PFSK-1 (cell line): Measurements from ENCODE around the gene GPR17.

ENCODE experiments used
- FOXP2 ChIP-seq: optimal IDR thresholded peaks from 2 replicates; pipeline ENCODE3; 2011; ENCODE audit warnings: borderline replicate concordance, control low read depth, inconsistent platforms; ENCODE audit not compliant: insufficient read depth; ENCODE audit errors: extremely low read length, extremely low read depth
- POLR2AphosphoS5 ChIP-seq: IDR thresholded peaks from 2 replicates; pipeline ENCODE4 v1.6.1; 2012; ENCODE audit warnings: low read depth, mild to moderate bottlenecking, control low read depth, low read length, moderate library complexity
- SIN3A ChIP-seq: IDR thresholded peaks from 2 replicates; pipeline ENCODE4 v1.6.1; 2012; ENCODE audit warnings: mild to moderate bottlenecking, low read length, moderate library complexity, borderline replicate concordance; ENCODE audit not compliant: insufficient read depth
- TAF1 ChIP-seq: IDR thresholded peaks from 2 replicates; pipeline ENCODE4 v1.6.1; 2012; ENCODE audit warnings: low read length, control low read depth, borderline replicate concordance; ENCODE audit not compliant: insufficient read depth
- TF ChIP-seq, protein P1 (sequence below), 2 experiments: IDR thresholded peaks; 2 replicates each; pipeline versions ENCODE4 v1.6.1 to v1.8.0; 2011 to 2012; ENCODE audit warnings: low read depth in 2 of 2, low read length in 2 of 2, control low read depth in 1 of 2, inconsistent platforms in 1 of 2, mild to moderate bottlenecking in 1 of 2, moderate library complexity in 1 of 2; ENCODE audit not compliant: insufficient read depth in 1 of 2

GPR17 gene

GRCh38 chr2:127678531-127678930, 32.6 kb downstream of the GPR17 start:
- no peak for TF ChIP-seq TAF1
- no peak for TF ChIP-seq FOXP2
- no peak for TF ChIP-seq SIN3A
- TF ChIP-seq POLR2AphosphoS5, result no peak
- TF ChIP-seq, protein P1, sequence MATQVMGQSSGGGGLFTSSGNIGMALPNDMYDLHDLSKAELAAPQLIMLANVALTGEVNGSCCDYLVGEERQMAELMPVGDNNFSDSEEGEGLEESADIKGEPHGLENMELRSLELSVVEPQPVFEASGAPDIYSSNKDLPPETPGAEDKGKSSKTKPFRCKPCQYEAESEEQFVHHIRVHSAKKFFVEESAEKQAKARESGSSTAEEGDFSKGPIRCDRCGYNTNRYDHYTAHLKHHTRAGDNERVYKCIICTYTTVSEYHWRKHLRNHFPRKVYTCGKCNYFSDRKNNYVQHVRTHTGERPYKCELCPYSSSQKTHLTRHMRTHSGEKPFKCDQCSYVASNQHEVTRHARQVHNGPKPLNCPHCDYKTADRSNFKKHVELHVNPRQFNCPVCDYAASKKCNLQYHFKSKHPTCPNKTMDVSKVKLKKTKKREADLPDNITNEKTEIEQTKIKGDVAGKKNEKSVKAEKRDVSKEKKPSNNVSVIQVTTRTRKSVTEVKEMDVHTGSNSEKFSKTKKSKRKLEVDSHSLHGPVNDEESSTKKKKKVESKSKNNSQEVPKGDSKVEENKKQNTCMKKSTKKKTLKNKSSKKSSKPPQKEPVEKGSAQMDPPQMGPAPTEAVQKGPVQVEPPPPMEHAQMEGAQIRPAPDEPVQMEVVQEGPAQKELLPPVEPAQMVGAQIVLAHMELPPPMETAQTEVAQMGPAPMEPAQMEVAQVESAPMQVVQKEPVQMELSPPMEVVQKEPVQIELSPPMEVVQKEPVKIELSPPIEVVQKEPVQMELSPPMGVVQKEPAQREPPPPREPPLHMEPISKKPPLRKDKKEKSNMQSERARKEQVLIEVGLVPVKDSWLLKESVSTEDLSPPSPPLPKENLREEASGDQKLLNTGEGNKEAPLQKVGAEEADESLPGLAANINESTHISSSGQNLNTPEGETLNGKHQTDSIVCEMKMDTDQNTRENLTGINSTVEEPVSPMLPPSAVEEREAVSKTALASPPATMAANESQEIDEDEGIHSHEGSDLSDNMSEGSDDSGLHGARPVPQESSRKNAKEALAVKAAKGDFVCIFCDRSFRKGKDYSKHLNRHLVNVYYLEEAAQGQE (IDR thresholded peaks at IDR 0.05; ENCODE audit: insufficient read depth in 1 of 2, low read depth in 2 of 2, low read length in 2 of 2), result no peak

- no peak for TF ChIP-seq SIN3A
- TF ChIP-seq TAF1, result no peak
- TF ChIP-seq, protein P1 (IDR thresholded peaks at IDR 0.05; ENCODE audit: insufficient read depth in 1 of 2, low read depth in 2 of 2, low read length in 2 of 2), result no peak
- no peak for TF ChIP-seq FOXP2
- no peak for TF ChIP-seq POLR2AphosphoS5
Observed at GRCh38 chr2:127678991-127679390, 33.0 kb downstream of the GPR17 start.

- TF ChIP-seq, protein P1 (IDR thresholded peaks at IDR 0.05; ENCODE audit: insufficient read depth in 1 of 2, low read depth in 2 of 2, low read length in 2 of 2), result no peak
- TF ChIP-seq FOXP2 (no peak), TAF1 (no peak), SIN3A (no peak), POLR2AphosphoS5 (no peak)
Observed at GRCh38 chr2:127679680-127680361, 33.9 kb downstream of the GPR17 start.

DNA sequence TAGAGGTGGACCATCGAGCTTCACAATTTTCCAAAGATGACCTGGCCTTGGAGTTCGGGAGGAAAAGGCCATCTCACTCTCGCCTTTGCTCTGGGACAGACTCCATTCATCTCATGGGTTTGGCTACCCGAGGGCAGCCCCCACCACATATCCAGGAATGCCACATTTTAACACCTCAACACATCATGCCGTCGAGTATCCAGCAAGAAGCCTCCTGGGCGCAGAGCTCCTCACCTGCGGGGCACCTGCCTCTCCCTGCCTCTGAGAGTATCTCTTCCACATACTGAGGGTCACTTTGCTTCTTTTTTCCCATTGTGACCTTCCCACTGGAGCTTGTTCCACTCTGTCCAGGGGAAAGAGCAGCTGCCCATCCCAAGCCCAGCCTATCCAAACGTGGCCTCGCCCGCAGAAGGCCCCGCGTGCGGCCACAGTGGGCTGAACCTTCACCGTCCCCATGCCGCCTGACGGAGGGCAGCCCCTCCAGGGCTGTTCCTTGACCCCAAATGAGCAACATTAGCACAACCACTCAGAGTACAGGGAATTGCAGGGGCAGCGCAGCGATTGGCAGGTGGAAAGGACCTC, 34.8 kb downstream of the GPR17 start:
- no peak for TF ChIP-seq TAF1
- TF ChIP-seq SIN3A, result no peak

DNA sequence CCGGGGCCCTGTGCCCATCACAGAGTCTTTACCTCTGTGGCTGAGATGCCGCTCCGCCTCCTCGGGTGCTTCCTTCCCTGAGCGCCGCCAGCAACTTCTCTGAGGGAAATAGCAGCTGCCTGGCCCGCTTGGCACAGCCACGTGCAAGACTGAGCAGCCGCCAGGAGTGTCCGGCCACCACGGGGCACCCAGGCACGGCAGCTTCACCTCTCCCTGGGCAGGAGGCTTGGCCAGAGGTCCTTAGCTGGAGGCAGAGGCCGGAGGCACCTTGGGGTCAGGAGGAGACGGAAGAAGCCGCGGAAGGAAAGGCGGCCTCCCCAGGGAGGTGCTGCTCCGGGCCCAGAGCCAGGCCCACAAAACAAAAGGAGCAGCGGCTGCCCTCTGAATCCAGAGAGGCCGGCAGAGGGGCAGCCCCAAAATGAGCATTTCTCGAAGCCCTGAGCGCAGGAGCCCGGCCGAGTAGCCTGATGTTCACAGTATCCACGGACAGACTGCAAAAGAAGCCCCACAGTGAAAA, 35.4 kb downstream of the GPR17 start:
- no peak for TF ChIP-seq POLR2AphosphoS5
- no peak for TF ChIP-seq FOXP2
- TF ChIP-seq, protein P1 (IDR thresholded peaks at IDR 0.05; ENCODE audit: insufficient read depth in 1 of 2, low read depth in 2 of 2, low read length in 2 of 2), result no peak
- no peak for TF ChIP-seq SIN3A
- TF ChIP-seq TAF1, result no peak
